OCI-LY7 (cell line): Measurements from ENCODE around the gene TNS3. TPM values are rescaled to one million over a fixed set of nuclear protein-coding genes. Genes with fewer than 3 reads are reported as not detected.

ENCODE experiments used
- BruUV-seq: library from RNA; stranded (reverse); fragments of 400-500 nt; replicated peaks from 2 replicates; lab custom pipeline; 2021; lab: Mats Ljungman, UMichigan
- CTCF ChIA-PET: fragments of 300-600 bp; sonication (Branson Sonifier 250); formaldehyde crosslinking; loops from one replicate; lab custom pipeline; 2022; ENCODE audit warnings: antibody characterized with exemption; ENCODE audit not compliant: unreplicated experiment; lab: Charles Lee
- POLR2A ChIA-PET: fragments of 300-600 bp; sonication (Branson Sonifier 250); formaldehyde crosslinking; loops from one replicate; lab custom pipeline; 2022; ENCODE audit warnings: antibody characterized with exemption; lab: Charles Lee
- DNase-seq: peaks from one replicate; pipeline ENCODE4 v3.0.0-alpha.2; 2015; ENCODE audit warnings: low spot score
- H2AFZ ChIP-seq: fragments of 200-600 bp; sonication (generic), shearing (Covaris generic); 2 replicates; pipeline ENCODE4 v1.6.1; 2014; ENCODE audit warnings: mild to moderate bottlenecking, antibody characterized with exemption, low read length, moderate library complexity
- H3K27ac ChIP-seq: fragments of 200-600 bp; sonication (generic); 2 replicates; pipeline ENCODE4 v1.5.1; 2014; ENCODE audit warnings: mixed run types, low read depth, mild to moderate bottlenecking, moderate library complexity, low read length, inconsistent platforms; ENCODE audit not compliant: poor library complexity, severe bottlenecking
- H3K36me3 ChIP-seq: fragments of 200-600 bp; sonication (generic); 2 replicates; pipeline ENCODE4 v1.6.1; 2014; ENCODE audit warnings: mild to moderate bottlenecking, antibody characterized with exemption, low read length, moderate library complexity, mixed read lengths; ENCODE audit not compliant: insufficient read depth
- H3K4me1 ChIP-seq: fragments of 200-600 bp; sonication (generic); 2 replicates; pipeline ENCODE4 v1.5.1; 2014; ENCODE audit warnings: mild to moderate bottlenecking, low read length; ENCODE audit not compliant: insufficient read depth, poor library complexity, severe bottlenecking
- H3K4me2 ChIP-seq: fragments of 200-600 bp; sonication (generic); 2 replicates; pipeline ENCODE4 v1.6.1; 2014; ENCODE audit warnings: mild to moderate bottlenecking, low read length
- H3K4me3 ChIP-seq: fragments of 200-600 bp; sonication (generic); 2 replicates; pipeline ENCODE4 v1.5.1; 2014; ENCODE audit warnings: mild to moderate bottlenecking, low read depth, low read length; ENCODE audit not compliant: poor library complexity, severe bottlenecking
- H3K79me2 ChIP-seq: fragments of 200-600 bp; sonication (generic); 2 replicates; pipeline ENCODE4 v1.6.1; 2016; ENCODE audit warnings: low read depth, mild to moderate bottlenecking, low read length, moderate library complexity, mixed read lengths; ENCODE audit not compliant: insufficient read depth
- H3K9me2 ChIP-seq: fragments of 200-600 bp; sonication (generic); 2 replicates; pipeline ENCODE4 v1.6.1; 2016; ENCODE audit warnings: mild to moderate bottlenecking, low read length, mixed read lengths; ENCODE audit not compliant: insufficient read depth
- H3K9me3 ChIP-seq: fragments of 200-600 bp; sonication (generic); 2 replicates; pipeline ENCODE4 v1.6.1; 2014; ENCODE audit warnings: mild to moderate bottlenecking, mixed run types, low read length, mixed read lengths
- H4K20me1 ChIP-seq: fragments of 200-600 bp; sonication (generic); 2 replicates; pipeline ENCODE4 v1.6.1; 2014; ENCODE audit warnings: mild to moderate bottlenecking, antibody characterized with exemption, low read length, moderate library complexity, mixed read lengths; ENCODE audit not compliant: insufficient read depth
- CTCF ChIP-seq: fragments of 200-600 bp; sonication (generic); conservative IDR thresholded peaks from 2 replicates; pipeline ENCODE4 v1.5.1; 2014; ENCODE audit warnings: mild to moderate bottlenecking, antibody characterized with exemption, low read length, moderate library complexity, mixed read lengths
- EZH2phosphoT487 ChIP-seq: fragments of 200-600 bp; sonication (generic); IDR thresholded peaks from 2 replicates; pipeline ENCODE4 v1.6.1; 2018; ENCODE audit warnings: low read depth, borderline replicate concordance, mild to moderate bottlenecking, mixed run types, antibody characterized with exemption, low read length, moderate library complexity, mixed read lengths
- intact Hi-C: fragments of 100-400 bp; cut with micrococcal nuclease; formaldehyde crosslinking; loops from one replicate; pipeline ENCODE4 v1.10.0; 2022; ENCODE audit not compliant: unreplicated experiment
- total RNA-seq, 2 experiments: library from RNA; depleted of rRNA in 1 of 2; stranded (reverse); fragments of >200 nt in 1 of 2; shearing (Covaris generic) in 1 of 2; gene quantifications; 2 replicates each; pipeline ENCODE4 v1.2.3, GENCODE V29; 2014 to 2022

Gene TNS3
- total RNA-seq, 2 experiments from 2014 or later = 9.5 to 42.1 TPM

DNA sequence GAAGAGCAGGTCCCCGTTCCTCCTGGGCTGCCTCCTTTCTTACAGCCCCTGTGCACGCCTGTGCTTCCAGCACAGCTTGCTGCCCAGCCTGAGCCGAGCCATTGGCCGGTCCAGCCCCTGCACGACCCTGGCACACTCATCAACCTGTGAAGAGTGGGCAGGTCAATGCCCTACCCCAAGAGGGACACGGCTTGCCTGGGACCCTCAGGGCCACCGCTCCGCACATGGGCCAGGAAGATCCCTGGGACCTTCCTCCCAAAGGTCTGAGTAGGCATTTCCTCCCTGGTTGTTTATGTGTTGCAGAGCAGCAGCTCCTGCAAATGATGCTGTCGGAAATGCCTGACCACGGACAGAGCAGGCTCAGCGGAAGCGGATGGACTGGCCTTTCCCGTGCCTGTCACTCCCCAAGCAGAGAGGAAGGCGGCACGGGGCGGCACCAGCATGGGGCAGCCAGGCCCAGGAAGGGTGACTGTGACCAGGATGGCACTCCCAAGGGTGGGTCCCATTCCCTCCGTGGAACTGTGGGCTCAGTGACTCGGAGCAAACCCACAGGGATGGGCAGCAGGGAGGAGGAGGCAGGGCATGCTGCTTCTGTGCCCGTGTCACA is 252.5 kb downstream of the TNS3 start:
- no peak for DNase-seq
- no peak for TF ChIP-seq EZH2phosphoT487
- TF ChIP-seq CTCF = no peak
- no peaks in the 10 kb centered on the region for H4K20me1 ChIP-seq

GRCh38 chr7:47328392-47329319 is 253.3 kb downstream of the TNS3 start:
- no peaks in the 10 kb centered on the region for H4K20me1 ChIP-seq

More for the DNA sequence above, 252.5 kb downstream of the TNS3 start:
- no TSS peak for BruUV-seq
- H2AFZ ChIP-seq = no peak overlapping the region
- no peak overlapping the region for H3K27ac ChIP-seq
- ChIA-PET CTCF (no interaction called here), POLR2A (no interaction called here)
- H3K4me1 ChIP-seq = no peaks in the 10 kb centered on the region
- intact Hi-C loops = no loop called here
- H3K79me2 ChIP-seq = no peaks in the 10 kb centered on the region
- H3K9me2 ChIP-seq = no peaks in the 10 kb centered on the region
- no peaks in the 10 kb centered on the region for H3K9me3 ChIP-seq
- H3K36me3 ChIP-seq = no peaks in the 10 kb centered on the region
- H3K4me2 ChIP-seq = no peak overlapping the region
- no peak overlapping the region for H3K4me3 ChIP-seq

More at GRCh38 chr7:47328392-47329319, 253.3 kb downstream of the TNS3 start:
- intact Hi-C loops = no loop called here
- DNase-seq = no peak
- TF ChIP-seq CTCF (no peak), EZH2phosphoT487 (no peak)
- Histone ChIP-seq H3K9me3 (no peaks in the 10 kb centered on the region), H3K79me2 (no peaks in the 10 kb centered on the region), H3K9me2 (no peaks in the 10 kb centered on the region), H3K36me3 (no peaks in the 10 kb centered on the region), H2AFZ (no peak overlapping the region), H3K4me1 (no peaks in the 10 kb centered on the region), H3K27ac (no peak overlapping the region), H3K4me3 (no peak overlapping the region), H3K4me2 (no peak overlapping the region)
- ChIA-PET POLR2A (no interaction called here), CTCF (no interaction called here)
- no TSS peak for BruUV-seq
